Adrenal gland (tissue), 5 donors: Measurements from ENCODE around the gene SCUBE1.

ENCODE experiments used
- CTCF ChIP-seq, 6 experiments: fragments of 450-650 bp in 4 of 6; fragments of 200-600 bp in 2 of 6; sonication (generic) in 1 of 6; IDR thresholded peaks; 1 replicate in 5 of 6; 2 replicates in 1 of 6; pipeline versions ENCODE4 v1.5.1 to v1.8.0; 2016 to 2021; ENCODE audit warnings: antibody characterized with exemption in 6 of 6, mild to moderate bottlenecking in 2 of 6, moderate library complexity in 1 of 6
- POLR2A ChIP-seq, 2 donors: fragments of 450-650 bp; IDR thresholded peaks; one replicate each; pipeline ENCODE4 v1.6.1; 2017; ENCODE audit warnings: antibody characterized with exemption in 2 of 2, mild to moderate bottlenecking in 2 of 2, moderate library complexity in 1 of 2
- donor health status: DM: no; HTN: no; CAD: no.

DNA sequence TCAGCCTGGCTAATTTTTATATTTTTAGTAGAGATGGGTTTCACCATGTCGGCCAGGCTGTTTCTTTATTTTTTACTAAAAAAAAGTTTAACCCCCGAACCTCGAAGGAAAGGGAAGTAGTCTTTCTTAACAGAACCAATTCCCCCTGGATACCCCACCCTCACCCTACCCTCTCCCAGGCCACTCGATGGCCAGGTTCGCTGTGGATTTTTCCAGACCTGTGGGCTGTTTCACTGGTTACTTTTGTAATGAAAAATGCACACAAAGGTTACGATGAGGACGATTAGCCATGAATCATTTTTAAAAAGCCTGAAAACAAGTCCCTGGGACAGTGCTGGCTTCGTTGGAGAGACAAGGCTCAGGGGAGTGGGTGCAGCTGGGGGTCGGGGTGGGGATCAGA, 189.3 kb downstream of the SCUBE1 start:
- TF ChIP-seq CTCF (IDR thresholded peaks at IDR 0.05) = no peak
- no peak for TF ChIP-seq POLR2A (IDR thresholded peaks at IDR 0.05)
